ENCODE results near the gene ETDA.
"Not testable (repeated sequence)": the region's sequence is repeated elsewhere in the genome, so short reads cannot be mapped to it uniquely, and the experiment has no call there.

The ETDA gene

DNA sequence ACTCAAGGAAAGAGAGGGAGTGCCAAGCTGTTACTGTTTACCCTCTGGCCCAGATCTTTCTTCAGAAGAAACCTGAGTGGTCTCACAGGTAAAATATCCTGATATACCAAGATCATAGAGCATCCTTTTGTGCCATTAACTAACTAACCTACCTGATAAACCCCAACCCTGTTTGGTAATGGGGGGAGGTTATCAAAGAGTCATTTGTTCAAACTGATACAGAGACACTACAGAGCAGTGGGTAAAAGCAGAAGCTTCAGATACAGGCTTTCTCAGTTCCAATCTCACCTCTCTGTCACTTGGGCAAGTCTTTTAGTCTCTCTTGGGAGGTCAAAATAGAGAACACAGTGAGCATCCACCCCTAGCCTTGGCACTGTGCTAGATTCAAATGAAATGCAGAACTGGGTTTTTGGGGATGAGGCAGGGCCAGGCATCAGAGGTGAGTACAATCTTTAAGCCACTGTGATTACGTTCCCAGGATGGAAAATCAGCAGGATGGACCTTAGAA lies at the start of gene ETDA:
TSS of gene ETDA (plus strand) at position 51 of the 508 bp plus-strand sequence. CDS start 1,216 bp downstream, outside the sequence.
- DNase-seq (ENCODE audit: low read depth): not testable (repeated sequence)

DNA sequence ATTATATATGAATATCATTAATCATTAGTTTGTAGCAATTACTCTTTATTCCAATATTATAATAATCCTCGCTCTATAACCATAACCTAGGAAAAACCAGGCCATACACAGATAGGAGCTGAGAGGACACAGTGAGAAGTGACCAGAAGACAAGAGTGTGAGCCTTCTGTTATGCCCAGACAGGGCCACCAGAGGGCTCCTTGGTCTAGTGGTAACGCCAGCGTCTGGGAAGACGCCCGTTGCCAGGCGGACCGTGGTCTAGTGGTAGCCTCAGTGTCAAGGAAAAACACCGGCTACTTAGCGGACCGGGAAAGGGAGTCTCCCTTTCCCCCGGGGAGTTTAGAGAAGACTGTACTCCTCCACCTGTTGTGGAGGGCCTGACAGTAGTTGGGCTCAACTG lies 45.4 kb upstream of the ETDA start:
- not testable (repeated sequence) for DNase-seq (ENCODE audit: low read depth)

DNA sequence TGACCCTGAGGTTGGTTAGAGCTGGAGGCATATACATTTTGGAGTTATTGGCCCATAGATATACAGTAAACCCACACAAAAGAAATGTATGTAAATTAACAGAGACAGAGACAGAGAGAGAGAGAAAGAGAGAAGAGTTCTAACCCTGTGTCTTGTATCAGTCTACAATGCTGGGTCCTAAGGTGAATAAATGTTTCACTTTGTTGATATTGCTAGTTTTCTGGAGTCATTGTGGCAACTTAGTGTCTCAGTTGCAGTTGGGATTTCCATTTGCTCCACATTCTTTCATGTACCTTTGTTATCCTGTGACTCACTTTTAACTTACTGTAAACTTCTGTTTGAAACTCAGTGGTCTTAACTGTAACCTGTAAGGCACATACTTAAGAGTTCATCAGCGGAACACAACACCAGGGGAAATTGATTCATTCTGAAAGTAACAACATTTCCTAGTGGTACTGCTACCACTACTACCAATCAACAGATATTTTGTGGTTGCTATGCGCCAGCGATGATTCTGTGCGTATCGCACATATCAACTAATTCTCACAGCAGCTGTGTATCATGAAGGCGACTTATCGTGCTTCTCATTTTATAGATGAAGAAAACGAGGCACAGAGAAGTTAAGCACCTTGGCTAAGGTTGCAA lies 38.5 kb upstream of the ETDA start:
- DNase-seq (ENCODE audit: low read depth): no peak

- not testable (repeated sequence) for DNase-seq (ENCODE audit: low read depth)
Observed at GRCh38 chrX:135245989-135246388, 5.9 kb upstream of the ETDA start.

- DNase-seq (ENCODE audit: low read depth): not testable (repeated sequence)
Observed at GRCh38 chrX:135256087-135256684, 4.3 kb downstream of the ETDA start.

- DNase-seq (ENCODE audit: low read depth): no peak
Observed at GRCh38 chrX:135256923-135257322, 5.1 kb downstream of the ETDA start.

DNA sequence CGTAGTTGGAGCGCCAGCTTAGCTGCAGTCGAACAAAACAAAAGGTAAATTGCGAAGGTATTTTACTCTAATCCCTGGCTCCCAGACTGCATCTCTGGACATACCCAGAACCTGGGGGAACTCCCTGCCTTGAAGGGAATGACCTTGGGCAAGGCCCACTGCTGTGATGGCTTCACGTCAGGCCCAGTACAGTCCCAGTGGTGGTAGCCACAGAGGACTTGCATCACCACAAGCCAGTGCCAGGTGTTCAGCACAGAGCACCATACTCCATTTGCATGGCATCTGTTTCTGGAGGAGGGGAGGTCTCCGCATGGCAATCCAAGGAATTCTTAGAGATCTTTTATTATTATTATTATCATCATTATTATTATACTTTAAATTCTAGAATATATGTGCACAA lies 5.6 kb downstream of the ETDA start:
- DNase-seq (ENCODE audit: low read depth): no peak

- DNase-seq (ENCODE audit: low read depth): not testable (repeated sequence)
Observed at GRCh38 chrX:135260976-135261375, 9.1 kb downstream of the ETDA start.

GRCh38 chrX:135263376-135263775 lies 11.5 kb downstream of the ETDA start:
- DNase-seq (ENCODE audit: low read depth): not testable (repeated sequence)

DNA sequence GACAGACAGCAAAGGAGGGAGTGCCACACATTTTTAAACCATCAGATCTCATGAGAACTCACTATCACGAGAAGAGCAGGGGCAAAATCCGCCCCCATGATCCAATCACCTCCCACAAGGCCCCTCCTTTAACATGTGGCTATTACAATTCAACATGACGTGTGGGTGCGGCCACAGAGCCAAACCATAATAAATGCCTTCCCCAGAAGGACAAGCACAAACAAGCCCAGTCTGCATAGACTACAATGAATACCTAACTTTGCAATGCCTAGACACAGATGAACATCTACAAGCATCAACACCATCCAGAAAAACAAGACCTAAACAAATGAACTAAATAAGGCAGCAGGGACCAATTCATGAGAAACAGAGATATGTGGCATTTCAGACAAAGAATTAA lies 12.3 kb downstream of the ETDA start:
- no peak for DNase-seq (ENCODE audit: low read depth)

- no peak for DNase-seq (ENCODE audit: low read depth)
Observed at GRCh38 chrX:135273162-135273561, 21.3 kb downstream of the ETDA start.

- DNase-seq (ENCODE audit: low read depth): no peak
Observed at GRCh38 chrX:135275973-135276372, 24.1 kb downstream of the ETDA start.

DNA sequence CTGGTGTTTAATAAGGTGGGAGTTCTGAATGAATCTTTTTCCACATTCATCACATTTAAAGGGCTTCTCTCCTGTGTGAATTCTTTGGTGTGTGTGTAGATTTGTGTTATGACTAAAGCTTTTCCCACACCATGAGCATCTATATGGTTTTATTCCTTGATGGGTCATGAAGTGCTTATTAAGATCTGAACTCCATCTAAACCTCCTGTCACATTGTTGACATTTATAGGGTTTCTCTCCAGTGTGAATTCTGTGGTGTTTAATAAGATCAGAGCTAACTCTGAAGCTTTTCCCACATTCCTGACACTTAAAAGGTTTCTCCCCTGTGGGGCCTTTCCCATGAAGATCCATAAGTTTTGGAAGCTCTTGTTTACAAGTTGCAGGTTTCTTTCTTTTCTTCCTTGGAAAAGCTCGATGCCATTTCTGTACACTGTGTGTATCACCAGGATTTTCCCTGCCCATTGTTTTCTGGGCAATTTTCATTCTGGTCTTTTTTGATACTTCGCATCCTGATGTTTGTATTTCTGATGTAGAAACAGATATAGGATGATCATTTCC lies 35.5 kb downstream of the ETDA start:
- DNase-seq (ENCODE audit: low read depth): no peak

- no peak for DNase-seq (ENCODE audit: low read depth)
Observed at GRCh38 chrX:135295238-135295943, 43.5 kb downstream of the ETDA start.

- DNase-seq (ENCODE audit: low read depth): no peak
Observed at GRCh38 chrX:135295944-135296305, 44.1 kb downstream of the ETDA start.

GRCh38 chrX:135302269-135302873 lies 50.5 kb downstream of the ETDA start:
- DNase-seq (ENCODE audit: low read depth): no peak
